H1 (cell line): ENCODE results near the gene ZBTB45. TPM values are rescaled to one million over a fixed set of nuclear protein-coding genes. Genes with fewer than 3 reads are reported as not detected.

Source experiments
- GTF2F1 ChIP-seq: IDR thresholded peaks from 2 replicates; pipeline ENCODE4 v1.6.1; 2012; ENCODE audit warnings: low read depth, low read length, improper control_type of control experiment, borderline replicate concordance
- HDAC6 ChIP-seq: IDR thresholded peaks from one replicate; pipeline ENCODE4 v1.7.1; 2012; ENCODE audit warnings: low read depth, mild to moderate bottlenecking, inconsistent platforms, low read length, moderate library complexity
- MAFK ChIP-seq: IDR thresholded peaks from 2 replicates; pipeline ENCODE4 v1.6.1; 2012; ENCODE audit warnings: low read depth, mild to moderate bottlenecking, improper control_type of control experiment, low read length
- POLR2AphosphoS5 ChIP-seq: IDR thresholded peaks from 2 replicates; pipeline ENCODE4 v1.6.1; 2011; ENCODE audit warnings: low read depth, low read length
- SP1 ChIP-seq: IDR thresholded peaks from 2 replicates; pipeline ENCODE4 v1.6.1; 2011; ENCODE audit warnings: low read depth, low read length
- SP2 ChIP-seq: IDR thresholded peaks from 2 replicates; pipeline ENCODE4 v1.6.1; 2012; ENCODE audit warnings: mild to moderate bottlenecking, low read length, inconsistent platforms
- TAF7 ChIP-seq: optimal IDR thresholded peaks from 2 replicates; pipeline ENCODE3; 2011; ENCODE audit warnings: low read depth, mild to moderate bottlenecking, inconsistent platforms, low read length, moderate library complexity, borderline replicate concordance
- polyA plus RNA-seq, 7 experiments: library from polyadenylated mRNA; depleted of rRNA in 3 of 7; stranded (reverse) in 5 of 7; unstranded in 2 of 7; fragments of >200 nt in 5 of 7; fragments of 200-250 nt in 2 of 7; gene quantifications; 1 replicate in 5 of 7; 2 replicates in 1 of 7; 4 replicates in 1 of 7; pipeline versions ENCODE4 v1.2.1 to v1.2.3, GENCODE V29; 2011 to 2013; ENCODE audit warnings: missing spikeins in 2 of 7, mixed read lengths in 2 of 7
- total RNA-seq: library from RNA; stranded (reverse); fragmentation: NEBNext Ultra II Directional; extraction: Animal tissue kit (Norgen Biotek cat#: 25700); gene quantifications from 2 replicates; pipeline ENCODE4 v1.2.1, GENCODE V29; 2021
- TF ChIP-seq, protein P1 (sequence below): IDR thresholded peaks from 2 replicates; pipeline ENCODE4 v1.6.1; 2012; ENCODE audit warnings: inconsistent platforms

Gene ZBTB45
- total and polyA plus RNA-seq, 2 of the 8 experiments (the other 6 are each of a cell fraction or from before 2014, with no cell fraction given): 16.9 to 17.2 TPM

DNA sequence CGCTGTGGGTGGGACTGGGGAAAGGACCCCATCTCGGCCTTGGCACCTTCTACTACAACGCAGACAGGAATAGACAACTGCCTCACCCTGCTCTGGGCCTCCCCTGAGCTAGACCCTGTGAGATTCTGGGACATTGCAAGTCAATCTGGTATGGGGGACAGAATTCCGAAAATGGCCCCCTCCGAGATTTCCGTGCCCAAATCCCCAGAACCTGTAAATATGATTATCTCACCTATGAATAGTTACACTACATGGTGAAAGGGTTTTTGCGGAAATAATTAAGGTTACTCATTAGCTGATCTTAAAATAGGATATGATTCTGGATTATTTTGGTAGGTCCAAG is 618 bp upstream of the ZBTB45 start (continued):
- TF ChIP-seq SP2: no peak
- no peak for TF ChIP-seq SP1
- TF ChIP-seq MAFK: no peak
- TF ChIP-seq HDAC6: no peak
- TF ChIP-seq, protein P1, sequence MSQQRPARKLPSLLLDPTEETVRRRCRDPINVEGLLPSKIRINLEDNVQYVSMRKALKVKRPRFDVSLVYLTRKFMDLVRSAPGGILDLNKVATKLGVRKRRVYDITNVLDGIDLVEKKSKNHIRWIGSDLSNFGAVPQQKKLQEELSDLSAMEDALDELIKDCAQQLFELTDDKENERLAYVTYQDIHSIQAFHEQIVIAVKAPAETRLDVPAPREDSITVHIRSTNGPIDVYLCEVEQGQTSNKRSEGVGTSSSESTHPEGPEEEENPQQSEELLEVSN: no peak
- no peak for TF ChIP-seq GTF2F1
- TF ChIP-seq POLR2AphosphoS5: no peak
- TF ChIP-seq TAF7: no peak
- TF ChIP-seq, all 59 proteins: peak for 0
